Large intestine (tissue), 3 donors: Measurements from ENCODE around the gene S100B. TPM values are rescaled to one million over a fixed set of nuclear protein-coding genes. Genes with fewer than 3 reads are reported as not detected.
"Not testable (repeated sequence)": the region's sequence is repeated elsewhere in the genome, so short reads cannot be mapped to it uniquely, and the experiment has no call there.

ENCODE experiments used
- DNase-seq, 2 donors: peaks; one replicate each; pipeline versions ENCODE4 v3.0.0 to v3.0.0-alpha.2; 2013
- H3K27ac ChIP-seq: one replicate; pipeline ENCODE4 v1.5.1; 2013; ENCODE audit warnings: low read length
- H3K27me3 ChIP-seq: 2 replicates; pipeline ENCODE4 v1.6.1; 2013; ENCODE audit warnings: low read length; ENCODE audit not compliant: control insufficient read depth, insufficient read depth
- H3K36me3 ChIP-seq: 2 replicates; pipeline ENCODE4 v1.6.1; 2013; ENCODE audit warnings: low read length; ENCODE audit not compliant: control insufficient read depth, insufficient read depth
- H3K4me1 ChIP-seq: one replicate; pipeline ENCODE4 v1.6.1; 2013; ENCODE audit warnings: low read length; ENCODE audit not compliant: control insufficient read depth, insufficient read depth
- H3K4me3 ChIP-seq: one replicate; pipeline ENCODE4 v1.5.1; 2013; ENCODE audit warnings: low read length
- H3K9me3 ChIP-seq: one replicate; pipeline ENCODE4 v1.6.1; 2013; ENCODE audit warnings: mild to moderate bottlenecking, low read depth, low read length, moderate library complexity; ENCODE audit not compliant: control insufficient read depth
- WGBS: methylation state at CpG from one replicate; pipeline ENCODE4 v1.1.5; 2013; ENCODE audit warnings: low lambda C conversion rate; ENCODE audit not compliant: insufficient coverage; 5-methylcytosine and 5-hydroxymethylcytosine counted together
- polyA plus RNA-seq: library from polyadenylated mRNA; unstranded; fragments of 120-200 nt; gene quantifications from one replicate; pipeline ENCODE4 v1.2.1, GENCODE V29; 2013

Gene S100B
- polyA plus RNA-seq, 1 donor: 19.8 TPM

DNA sequence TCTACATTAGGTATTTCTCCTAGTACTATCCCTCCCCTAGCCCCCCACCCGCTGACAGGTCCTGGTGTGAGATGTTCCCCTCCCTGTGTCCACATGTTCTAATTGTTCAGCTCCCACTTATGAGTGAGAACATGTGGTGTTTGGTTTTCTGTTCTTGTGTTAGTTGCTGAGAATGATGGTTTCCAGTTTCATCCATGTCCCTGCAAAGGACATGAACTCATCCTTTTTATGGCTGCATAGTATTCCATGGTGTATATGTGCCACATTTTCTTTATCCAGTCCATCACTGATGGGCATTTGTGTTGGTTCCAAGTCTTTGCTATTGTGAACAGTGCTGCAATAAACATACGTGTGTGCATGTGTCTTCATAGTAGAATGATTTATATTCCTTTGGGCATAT is 26.0 kb upstream of the S100B start:
- no CpG with 5 or more reads among the region's 2 CpGs for WGBS
- not testable (repeated sequence) for H3K27ac ChIP-seq, H3K36me3 ChIP-seq, H3K4me3 ChIP-seq, H3K4me1 ChIP-seq, DNase-seq, H3K27me3 ChIP-seq, H3K9me3 ChIP-seq

- WGBS: no CpG with 5 or more reads among the region's 6 CpGs
- no peaks in the 10 kb centered on the region for H3K27me3 ChIP-seq
- no peak for DNase-seq
Observed at GRCh38 chr21:46628868-46629267, 24.0 kb upstream of the S100B start.

DNA sequence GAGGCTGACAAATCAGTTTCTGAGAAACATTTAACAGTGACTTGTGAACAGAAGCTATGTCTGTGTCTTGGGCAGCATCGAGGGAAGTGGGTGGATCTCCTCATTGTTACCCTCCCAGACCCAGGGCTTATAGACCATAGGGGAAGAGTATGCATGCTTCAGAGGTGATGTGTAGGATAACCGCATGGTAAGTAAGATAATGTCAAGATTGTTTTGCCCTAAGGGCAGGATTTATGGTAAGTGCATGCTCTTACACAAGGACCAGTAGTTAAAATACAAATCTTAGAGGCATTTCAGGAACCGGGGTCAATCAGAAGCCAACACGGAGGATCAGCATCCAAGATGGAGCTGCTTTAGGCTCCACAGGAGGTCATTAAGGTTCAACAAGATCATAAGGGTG is 22.8 kb upstream of the S100B start:
- Histone ChIP-seq H3K4me1 (no peaks in the 10 kb centered on the region), H3K4me3 (no peak overlapping the region), H3K27me3 (no peaks in the 10 kb centered on the region), H3K36me3 (no peaks in the 10 kb centered on the region), H3K9me3 (peaks cover 5% of the 10 kb centered on the region), H3K27ac (no peak overlapping the region)
- no peak for DNase-seq
- no CpG with 5 or more reads among the region's 4 CpGs for WGBS

More at GRCh38 chr21:46628868-46629267, 24.0 kb upstream of the S100B start:
- Histone ChIP-seq H3K4me3 (no peak overlapping the region), H3K27ac (no peak overlapping the region), H3K4me1 (no peaks in the 10 kb centered on the region), H3K9me3 (peaks cover 5% of the 10 kb centered on the region), H3K36me3 (no peaks in the 10 kb centered on the region)

- no peak for DNase-seq
- no CpG with 5 or more reads among the region's 6 CpGs for WGBS
- no peak overlapping the region for H3K4me3 ChIP-seq
- H3K9me3 ChIP-seq: peaks cover 5% of the 10 kb centered on the region
- H3K36me3 ChIP-seq: no peaks in the 10 kb centered on the region
- no peaks in the 10 kb centered on the region for H3K27me3 ChIP-seq
- H3K27ac ChIP-seq: no peak overlapping the region
- no peaks in the 10 kb centered on the region for H3K4me1 ChIP-seq
Observed at GRCh38 chr21:46626975-46627501, 22.2 kb upstream of the S100B start.

GRCh38 chr21:46626536-46626935 is 21.7 kb upstream of the S100B start:
- DNase-seq: no peak
- WGBS: 100% methylated on average over 1 of the region's 7 CpGs
- H3K4me3 ChIP-seq: no peak overlapping the region
- no peaks in the 10 kb centered on the region for H3K4me1 ChIP-seq
- no peaks in the 10 kb centered on the region for H3K27me3 ChIP-seq
- H3K27ac ChIP-seq: no peak overlapping the region
- H3K36me3 ChIP-seq: no peaks in the 10 kb centered on the region
- peaks cover 5% of the 10 kb centered on the region for H3K9me3 ChIP-seq

DNA sequence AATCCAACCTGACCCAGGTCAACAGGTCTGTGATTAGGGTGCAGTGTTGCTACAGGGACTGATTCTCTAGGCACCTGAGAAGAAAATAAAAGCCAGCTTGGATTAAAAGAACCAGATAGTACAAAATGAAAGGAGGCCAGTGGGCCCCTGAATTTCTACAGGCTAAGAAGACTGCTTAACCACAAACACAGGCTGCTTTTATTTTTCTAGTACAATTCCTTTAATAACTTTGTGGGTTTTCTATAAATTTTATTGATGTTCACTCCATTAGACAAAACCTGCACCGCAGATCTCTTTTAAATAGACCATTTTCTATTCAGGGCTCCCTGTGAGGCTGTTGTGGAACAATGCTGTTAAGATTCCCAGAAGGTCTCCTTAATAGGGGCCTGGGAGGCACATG is 20.9 kb upstream of the S100B start:
- no peaks in the 10 kb centered on the region for H3K4me1 ChIP-seq
- no peak overlapping the region for H3K27ac ChIP-seq
- H3K4me3 ChIP-seq: no peak overlapping the region
- H3K27me3 ChIP-seq: no peaks in the 10 kb centered on the region
- peaks cover 5% of the 10 kb centered on the region for H3K9me3 ChIP-seq
- WGBS: no CpG with 5 or more reads among the region's 1 CpG
- no peaks in the 10 kb centered on the region for H3K36me3 ChIP-seq
- DNase-seq: no peak

DNA sequence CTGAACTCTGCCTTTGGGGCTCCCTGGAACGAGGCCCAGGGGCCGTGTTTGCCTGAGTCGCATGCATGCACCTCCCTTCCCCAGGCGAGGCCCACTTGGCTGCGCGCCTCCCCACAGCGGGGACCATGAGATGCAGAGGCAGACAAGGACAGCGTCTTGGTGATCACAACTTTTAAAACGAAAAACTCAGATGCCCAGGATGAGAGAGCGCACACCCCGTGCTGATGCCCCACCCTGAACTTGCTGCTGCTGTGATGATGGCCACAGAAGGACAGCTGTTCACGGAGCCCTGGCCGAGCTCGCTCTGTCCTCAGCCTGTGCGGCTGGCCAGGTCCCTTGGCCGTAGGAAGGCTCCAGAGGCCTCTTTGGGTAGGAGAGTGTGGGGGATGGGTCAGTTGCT is 19.2 kb upstream of the S100B start:
- no peak for DNase-seq
- Histone ChIP-seq H3K4me1 (no peaks in the 10 kb centered on the region), H3K36me3 (no peaks in the 10 kb centered on the region), H3K27ac (no peak overlapping the region), H3K4me3 (no peak overlapping the region), H3K9me3 (peaks cover 5% of the 10 kb centered on the region), H3K27me3 (no peaks in the 10 kb centered on the region)
- no CpG with 5 or more reads among the region's 16 CpGs for WGBS

- no peaks in the 10 kb centered on the region for H3K27me3 ChIP-seq
- H3K9me3 ChIP-seq: peaks cover 5% of the 10 kb centered on the region
- no peaks in the 10 kb centered on the region for H3K36me3 ChIP-seq
- no peaks in the 10 kb centered on the region for H3K4me1 ChIP-seq
- H3K27ac ChIP-seq: no peak overlapping the region
- WGBS: no CpG with 5 or more reads among the region's 4 CpGs
- peak; percentile 57 to 72 for DNase-seq
- no peak overlapping the region for H3K4me3 ChIP-seq
Observed at GRCh38 chr21:46622226-46622625, 17.3 kb upstream of the S100B start.

- WGBS: 100% methylated on average over 3 of the region's 9 CpGs
- no peak for DNase-seq
- H3K4me1 ChIP-seq: no peaks in the 10 kb centered on the region
- H3K4me3 ChIP-seq: no peak overlapping the region
- H3K27ac ChIP-seq: no peak overlapping the region
- no peaks in the 10 kb centered on the region for H3K36me3 ChIP-seq
- no peaks in the 10 kb centered on the region for H3K27me3 ChIP-seq
- H3K9me3 ChIP-seq: peaks cover 5% of the 10 kb centered on the region
Observed at GRCh38 chr21:46621457-46622182, 16.7 kb upstream of the S100B start.

DNA sequence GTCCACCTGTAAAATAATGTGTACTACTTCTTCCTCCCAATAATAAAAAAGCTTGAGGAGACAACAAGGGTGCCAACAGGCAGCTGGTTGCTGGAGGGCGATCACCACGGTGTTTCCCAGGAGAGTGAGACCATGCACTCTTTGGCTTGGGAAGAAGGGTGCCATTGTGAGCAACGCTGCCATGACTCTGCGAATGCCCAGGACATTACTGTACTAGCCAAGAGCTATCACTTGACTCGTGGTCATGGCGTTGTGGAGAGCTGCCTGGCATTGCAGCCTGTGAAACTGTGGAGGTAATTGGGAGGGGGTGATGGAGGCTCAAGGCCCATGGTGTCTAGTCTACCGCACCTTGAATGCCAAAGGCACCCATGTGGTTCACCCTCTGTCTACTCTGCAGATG is 16.0 kb upstream of the S100B start:
- Histone ChIP-seq H3K4me1 (no peaks in the 10 kb centered on the region), H3K36me3 (no peaks in the 10 kb centered on the region), H3K27ac (no peak overlapping the region), H3K27me3 (no peaks in the 10 kb centered on the region), H3K9me3 (peaks cover 5% of the 10 kb centered on the region), H3K4me3 (no peak overlapping the region)
- no peak for DNase-seq
- WGBS: no CpG with 5 or more reads among the region's 7 CpGs

DNA sequence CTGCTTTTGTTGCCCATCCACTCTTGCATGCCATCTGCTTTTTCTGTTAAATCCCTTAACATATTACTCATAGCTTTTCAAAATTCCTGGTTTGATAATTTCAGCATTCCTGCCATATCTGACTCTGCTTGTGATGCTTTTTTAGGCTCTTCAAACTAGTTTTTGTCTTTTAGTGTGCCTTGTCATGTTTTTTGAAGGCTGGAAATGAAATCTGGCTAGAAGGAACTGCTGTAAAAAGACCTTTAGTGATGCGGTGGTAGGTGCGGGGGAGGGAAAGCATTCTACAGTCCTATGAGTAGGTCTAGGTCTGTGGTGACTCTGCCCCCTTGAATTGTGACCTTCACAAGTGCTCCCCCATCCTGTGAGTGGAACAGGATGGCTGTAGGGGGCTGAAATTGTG is 15.0 kb upstream of the S100B start:
- no peaks in the 10 kb centered on the region for H3K36me3 ChIP-seq
- no peaks in the 10 kb centered on the region for H3K27me3 ChIP-seq
- whole genome bisulfite sequencing: no CpG with 5 or more reads among the region's 2 CpGs
- no peaks in the 10 kb centered on the region for H3K9me3 ChIP-seq
- no peak for DNase-seq
- H3K27ac ChIP-seq: no peak overlapping the region
- no peaks in the 10 kb centered on the region for H3K4me1 ChIP-seq
- no peak overlapping the region for H3K4me3 ChIP-seq
